ENCODE measurements around the gene MCM9. TPM values are rescaled to one million over a fixed set of nuclear protein-coding genes. Genes with fewer than 3 reads are reported as not detected.

The MCM9 gene
- total RNA-seq, 1 experiment from 2014 or later, result 18.1 TPM

DNA sequence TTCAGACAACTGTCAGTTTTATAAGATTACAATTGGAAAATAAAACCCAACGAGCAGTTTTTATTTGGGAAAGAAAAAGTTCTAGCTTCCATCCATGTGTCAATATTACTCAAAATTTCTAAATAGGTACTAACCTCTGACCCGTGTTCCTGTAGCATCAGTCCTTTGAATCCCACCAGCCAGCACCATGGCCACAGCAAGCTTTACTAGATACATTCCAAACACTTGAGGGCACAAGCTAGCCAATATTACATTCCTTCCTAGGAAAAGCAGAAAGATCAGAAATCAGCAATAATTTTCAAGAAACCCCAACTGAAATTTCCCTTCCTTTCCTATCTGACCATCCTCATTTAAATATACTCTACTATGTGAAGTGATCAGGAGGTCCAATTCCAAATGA lies 21.8 kb downstream of the MCM9 start:
- Histone ChIP-seq H3K27me3 (no peaks in the 10 kb centered on the region), H3K36me3 (peaks cover 80% of the 10 kb centered on the region), H3K4me1 (peaks cover 4% of the 10 kb centered on the region; the same call in 1 of the 2 replicates), H3K4me3 (no peak overlapping the region), H3K27ac (no peak overlapping the region), H3K9me3 (replicated peaks) (no peaks in the 10 kb centered on the region)
- DNase-seq, result no peak

DNA sequence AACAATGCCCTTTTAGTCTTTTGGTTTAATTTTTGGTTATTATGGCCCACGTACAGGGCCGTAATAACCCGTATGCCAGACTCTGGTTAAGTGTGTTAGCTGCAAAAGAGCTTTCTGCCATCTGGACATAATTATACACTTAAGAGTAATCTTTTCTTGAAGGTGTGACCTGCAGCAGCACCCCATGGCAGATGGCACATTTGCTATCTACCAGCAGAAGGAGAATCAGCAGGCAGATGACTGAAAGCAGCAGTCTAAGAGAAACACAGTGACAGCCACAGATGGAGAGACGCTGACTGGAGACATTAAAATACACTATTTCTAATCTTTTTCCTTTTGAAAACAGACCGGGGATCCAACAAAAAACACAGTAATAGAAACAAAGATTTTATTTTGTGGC lies 22.3 kb downstream of the MCM9 start:
- no peak for DNase-seq
- H3K4me3 ChIP-seq, result no peak overlapping the region
- peaks cover 4% of the 10 kb centered on the region; the same call in 1 of the 2 replicates for H3K4me1 ChIP-seq
- no peak overlapping the region for H3K27ac ChIP-seq
- no peaks in the 10 kb centered on the region for H3K9me3 ChIP-seq (replicated peaks)
- no peaks in the 10 kb centered on the region for H3K27me3 ChIP-seq
- H3K36me3 ChIP-seq, result peaks cover 82% of the 10 kb centered on the region

DNA sequence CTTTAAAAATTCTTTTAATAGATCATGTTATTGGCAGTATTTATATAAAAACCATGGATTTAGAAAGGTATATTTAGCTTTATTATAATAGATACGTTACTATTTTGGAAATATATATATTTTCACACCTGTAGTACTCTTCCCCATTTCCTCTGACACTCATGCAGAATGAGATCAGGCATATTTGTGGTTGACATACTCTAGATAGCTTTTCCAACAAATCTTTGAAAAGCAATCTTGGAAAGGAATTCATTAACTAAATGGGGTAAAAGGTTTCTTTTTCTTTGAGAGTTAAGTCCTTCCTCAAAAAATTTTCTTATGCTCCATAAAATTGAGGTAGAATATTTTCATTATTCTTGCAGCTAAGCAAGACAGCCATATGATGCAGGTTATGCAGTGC lies 26.5 kb downstream of the MCM9 start:
- DNase-seq, result no peak
- Histone ChIP-seq H3K4me1 (peaks cover 4% of the 10 kb centered on the region; the same call in 1 of the 2 replicates), H3K9me3 (replicated peaks) (no peaks in the 10 kb centered on the region), H3K4me3 (no peak overlapping the region), H3K27me3 (no peaks in the 10 kb centered on the region), H3K36me3 (peaks cover 89% of the 10 kb centered on the region), H3K27ac (peak overlapping the region; percentile 10; the same call in 1 of the 2 replicates)

DNA sequence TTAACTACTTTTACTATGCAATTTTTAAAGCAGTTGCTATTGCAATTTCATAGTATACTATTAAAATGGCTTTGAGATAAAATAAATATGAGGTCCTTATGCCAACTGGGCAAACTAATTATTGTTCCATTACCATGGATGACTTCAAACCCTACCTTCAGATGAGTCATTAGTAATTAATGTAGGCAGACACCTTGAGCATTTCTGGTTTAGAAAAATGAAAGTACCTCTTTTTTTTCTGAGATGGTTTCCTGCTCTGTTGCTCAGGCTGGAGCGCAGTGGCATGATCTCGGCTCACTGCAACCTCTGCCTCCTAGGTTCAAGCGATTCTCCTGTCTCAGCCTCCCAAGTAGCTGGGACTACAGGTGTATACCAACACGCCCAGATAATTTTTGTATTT lies 29.1 kb downstream of the MCM9 start:
- Histone ChIP-seq H3K9me3 (replicated peaks) (no peaks in the 10 kb centered on the region), H3K4me3 (no peak overlapping the region), H3K4me1 (peaks cover 4% of the 10 kb centered on the region; the same call in 1 of the 2 replicates), H3K27me3 (no peaks in the 10 kb centered on the region), H3K36me3 (peaks cover 89% of the 10 kb centered on the region), H3K27ac (no peak overlapping the region)
- no peak for DNase-seq

DNA sequence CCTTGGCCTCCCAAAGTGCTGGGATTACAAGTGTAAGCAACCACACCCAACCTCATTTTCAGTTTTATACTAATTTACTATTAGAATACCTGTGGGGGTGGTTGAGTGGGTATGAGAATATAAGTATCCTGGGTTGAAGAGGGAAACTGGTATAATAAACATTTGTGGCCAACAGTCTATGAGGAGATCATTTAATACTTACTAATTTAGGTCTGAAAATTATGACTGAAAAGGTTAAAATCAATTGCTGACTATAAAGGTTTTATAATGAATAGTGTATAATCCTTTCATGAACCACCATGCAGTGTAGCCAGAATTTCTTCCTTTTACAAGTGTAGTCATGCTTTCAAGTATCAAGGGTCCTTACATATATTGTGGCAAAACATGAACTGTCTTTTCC lies 29.9 kb downstream of the MCM9 start:
- H3K9me3 ChIP-seq (replicated peaks), result no peaks in the 10 kb centered on the region
- H3K4me3 ChIP-seq, result no peak overlapping the region
- peaks cover 4% of the 10 kb centered on the region; the same call in 1 of the 2 replicates for H3K4me1 ChIP-seq
- no peaks in the 10 kb centered on the region for H3K27me3 ChIP-seq
- peaks cover 88% of the 10 kb centered on the region for H3K36me3 ChIP-seq
- no peak overlapping the region for H3K27ac ChIP-seq
- DNase-seq, result no peak

DNA sequence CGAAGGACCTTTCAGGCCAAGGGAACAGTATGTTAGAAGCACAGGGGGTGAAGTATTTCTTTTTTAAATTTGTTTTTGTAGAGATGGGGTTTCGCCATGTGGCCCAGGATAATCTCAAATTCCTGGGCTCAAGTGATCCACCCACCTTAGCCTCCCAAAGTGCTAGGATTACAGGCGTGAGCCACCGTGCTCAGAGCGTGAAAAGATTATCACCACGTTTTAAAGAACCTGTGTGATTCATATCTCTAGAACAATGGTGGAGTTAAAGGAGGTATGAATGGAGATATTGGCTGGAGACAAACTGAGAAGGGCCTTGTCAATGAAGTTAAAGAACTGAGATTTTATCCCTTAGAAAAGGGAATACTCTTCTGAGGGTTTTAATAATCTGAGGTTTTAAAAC lies 31.3 kb downstream of the MCM9 start:
- DNase-seq, result no peak
- no peaks in the 10 kb centered on the region for H3K27me3 ChIP-seq
- H3K4me1 ChIP-seq, result peaks cover 2% of the 10 kb centered on the region; the same call in 1 of the 2 replicates
- no peak overlapping the region for H3K27ac ChIP-seq
- H3K4me3 ChIP-seq, result no peak overlapping the region
- H3K36me3 ChIP-seq, result peaks cover 85% of the 10 kb centered on the region
- H3K9me3 ChIP-seq (replicated peaks), result no peaks in the 10 kb centered on the region

DNA sequence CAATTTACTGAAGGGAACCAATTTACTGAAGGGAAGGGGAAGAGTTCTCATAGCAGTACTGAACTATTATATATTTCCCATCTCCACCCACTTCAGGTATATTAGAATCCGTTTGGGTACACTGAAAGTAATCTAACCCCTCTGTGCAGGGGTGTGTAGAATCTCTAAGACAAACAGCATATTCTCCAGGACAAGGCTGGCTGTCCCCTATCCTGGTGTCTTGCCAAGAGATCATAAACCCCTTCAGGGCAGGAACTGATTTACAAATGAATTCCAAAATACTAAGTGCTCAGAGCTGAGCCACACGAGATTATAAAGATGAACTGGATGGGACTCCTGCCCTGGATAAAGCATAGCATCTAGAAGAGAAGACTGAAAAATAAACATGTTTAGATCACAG lies 31.8 kb downstream of the MCM9 start:
- Histone ChIP-seq H3K9me3 (replicated peaks) (no peaks in the 10 kb centered on the region), H3K4me1 (no peaks in the 10 kb centered on the region), H3K27me3 (no peaks in the 10 kb centered on the region), H3K4me3 (no peak overlapping the region), H3K27ac (no peak overlapping the region), H3K36me3 (peaks cover 79% of the 10 kb centered on the region)
- DNase-seq, result peak in 1 of 2 experiments; percentile 16

DNA sequence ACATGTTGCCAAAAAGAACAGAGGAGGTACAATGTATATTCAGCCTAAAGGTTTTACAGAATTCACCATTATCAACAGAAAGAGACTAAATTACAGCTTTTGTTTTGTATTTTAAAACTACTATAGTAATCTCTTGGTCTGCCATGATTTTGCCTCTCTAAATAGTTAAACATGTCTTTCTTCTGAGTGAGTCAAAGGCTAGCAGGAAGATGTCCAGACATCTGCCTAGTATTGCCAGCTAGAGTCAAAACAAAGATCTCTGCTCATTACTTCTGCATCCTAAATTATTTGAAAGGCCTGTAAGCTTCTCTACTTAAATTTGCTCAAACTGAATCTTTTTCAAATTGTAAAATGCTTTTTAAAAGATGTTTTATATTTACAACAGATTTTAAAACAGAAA lies 32.2 kb downstream of the MCM9 start:
- no peak overlapping the region for H3K4me3 ChIP-seq
- peaks cover 75% of the 10 kb centered on the region for H3K36me3 ChIP-seq
- no peak overlapping the region for H3K27ac ChIP-seq
- no peak for DNase-seq
- H3K4me1 ChIP-seq, result no peaks in the 10 kb centered on the region
- H3K9me3 ChIP-seq (replicated peaks), result no peaks in the 10 kb centered on the region
- no peaks in the 10 kb centered on the region for H3K27me3 ChIP-seq

DNA sequence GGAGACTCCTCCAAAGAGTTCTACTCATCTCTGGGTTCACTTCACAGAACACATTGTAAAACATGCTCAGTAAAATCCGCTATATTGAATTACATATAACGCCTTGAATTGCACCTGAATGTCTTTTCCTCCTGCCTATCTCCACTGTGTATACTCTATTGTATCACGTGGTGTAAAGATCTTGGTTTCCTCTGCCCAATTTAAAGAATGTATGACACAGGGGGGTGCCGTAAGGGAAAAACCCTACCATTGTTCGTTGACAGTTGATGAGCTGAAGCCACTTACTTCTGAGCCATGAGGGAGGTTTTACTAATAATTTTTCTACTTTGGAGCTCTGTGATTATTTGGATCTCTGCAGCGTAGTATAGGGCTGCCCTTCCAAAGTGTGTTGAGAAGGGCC lies 35.0 kb downstream of the MCM9 start:
- no peak for DNase-seq
- H3K27me3 ChIP-seq, result no peaks in the 10 kb centered on the region
- H3K9me3 ChIP-seq (replicated peaks), result no peaks in the 10 kb centered on the region
- H3K27ac ChIP-seq, result no peak overlapping the region
- peaks cover 58% of the 10 kb centered on the region for H3K36me3 ChIP-seq
- no peak overlapping the region for H3K4me3 ChIP-seq
- 0 out of 2 replicates have a peak, but pooled peaks cover 6% of the 10 kb centered on the region for H3K4me1 ChIP-seq

DNA sequence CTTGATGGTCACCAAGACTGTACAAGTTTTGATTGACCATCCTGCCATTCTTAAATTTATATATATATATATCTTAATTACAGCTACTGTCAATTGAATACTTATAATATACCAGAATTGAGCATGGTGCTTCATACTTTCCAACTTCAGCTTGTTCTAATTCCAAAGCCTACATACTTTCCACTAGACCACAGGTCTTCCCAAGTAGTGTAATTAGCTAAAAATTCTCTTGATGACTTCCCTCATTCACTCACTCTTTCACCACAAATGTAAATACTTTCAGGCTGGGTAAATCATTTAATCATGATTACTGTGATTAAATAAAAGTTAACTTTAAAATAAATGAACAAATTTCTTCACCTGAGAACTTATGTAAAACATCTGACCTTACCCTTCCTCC lies 37.6 kb downstream of the MCM9 start:
- Histone ChIP-seq H3K4me1 (peaks cover 11% of the 10 kb centered on the region), H3K4me3 (no peak overlapping the region), H3K27ac (no peak overlapping the region), H3K36me3 (peaks cover 45% of the 10 kb centered on the region), H3K27me3 (no peaks in the 10 kb centered on the region), H3K9me3 (replicated peaks) (no peaks in the 10 kb centered on the region)
- DNase-seq, result no peak

DNA sequence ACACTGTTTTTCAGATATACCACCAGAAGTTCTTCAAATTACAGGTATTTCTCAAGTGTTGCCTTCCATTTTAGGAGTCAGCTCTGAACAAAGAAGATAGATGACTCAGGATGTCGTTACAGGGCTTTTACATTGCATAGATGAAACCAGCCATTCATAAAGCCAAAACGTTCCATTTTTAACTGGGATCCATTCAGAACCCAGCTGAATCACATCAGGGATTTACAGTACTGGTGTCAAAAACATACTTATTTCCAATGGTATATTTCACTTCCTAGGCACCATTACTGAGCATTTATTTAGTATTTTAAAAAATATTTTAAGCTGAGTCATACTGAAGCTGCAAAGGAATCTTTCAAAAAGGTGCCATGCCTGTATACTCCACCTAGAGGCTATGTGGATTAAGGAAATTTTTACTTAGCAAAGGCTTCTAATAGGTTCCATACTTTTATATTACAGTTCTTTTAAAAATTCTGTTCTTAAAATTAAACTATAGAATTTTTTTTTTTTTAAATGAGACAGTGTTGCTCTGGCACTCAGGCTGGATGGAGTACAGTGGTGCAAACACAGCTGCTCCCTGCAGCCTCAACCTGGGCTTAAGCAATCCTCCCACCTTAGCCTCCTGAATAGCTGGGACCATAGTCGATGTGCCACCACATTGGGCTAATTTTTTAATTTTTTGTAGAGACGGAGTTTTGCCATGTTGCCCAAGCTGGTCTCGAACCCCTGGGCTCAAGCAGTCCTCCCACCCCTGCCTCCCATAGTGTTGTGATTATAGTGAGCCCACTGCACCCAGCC lies 38.4 kb downstream of the MCM9 start:
- peak overlapping the region; percentile 96 for H3K4me3 ChIP-seq
- H3K27ac ChIP-seq, result peak overlapping the region; percentile 95
- peaks cover 14% of the 10 kb centered on the region for H3K4me1 ChIP-seq
- H3K27me3 ChIP-seq, result no peaks in the 10 kb centered on the region
- peak in 1 of 2 experiments; percentile 37 for DNase-seq
- H3K9me3 ChIP-seq (replicated peaks), result no peaks in the 10 kb centered on the region
- H3K36me3 ChIP-seq, result peaks cover 38% of the 10 kb centered on the region

DNA sequence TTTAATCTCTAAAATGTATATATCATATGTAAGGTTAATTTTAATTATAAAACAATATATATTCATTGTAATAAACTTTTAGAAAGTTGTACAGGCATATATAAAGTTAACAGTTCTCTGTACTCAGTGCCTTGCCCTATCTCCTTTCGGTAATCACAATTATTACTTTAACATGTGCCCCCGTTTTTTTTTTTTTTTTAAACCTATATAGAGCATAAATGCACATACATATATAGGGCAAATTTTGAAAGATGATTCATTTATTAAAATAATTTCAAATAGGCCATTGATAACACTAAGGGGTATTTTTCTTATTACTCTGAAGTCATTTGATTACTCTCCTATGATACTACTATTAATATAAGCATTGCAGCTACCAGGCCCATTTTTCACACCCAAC lies 39.1 kb downstream of the MCM9 start:
- no peaks in the 10 kb centered on the region for H3K27me3 ChIP-seq
- DNase-seq, result peak in 1 of 2 experiments; percentile 6
- peak overlapping the region; percentile 96 for H3K4me3 ChIP-seq
- H3K4me1 ChIP-seq, result peaks cover 14% of the 10 kb centered on the region
- H3K36me3 ChIP-seq, result peaks cover 31% of the 10 kb centered on the region
- H3K9me3 ChIP-seq (replicated peaks), result no peaks in the 10 kb centered on the region
- H3K27ac ChIP-seq, result peak overlapping the region; percentile 95

DNA sequence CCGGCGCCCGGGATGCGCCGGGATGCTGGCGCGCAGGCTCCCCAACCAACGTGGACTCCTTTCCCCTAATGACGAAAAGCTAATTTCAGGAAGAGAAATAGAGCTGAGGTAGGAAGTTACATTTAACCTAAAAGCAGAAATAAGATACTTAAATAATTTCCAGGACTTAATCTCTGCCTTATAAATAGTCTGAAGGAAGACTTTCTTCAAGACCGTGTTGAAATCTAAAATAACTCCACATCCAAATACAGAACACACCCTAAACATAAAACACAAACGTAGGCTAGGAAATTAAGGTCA lies 39.7 kb downstream of the MCM9 start:
- no peak for DNase-seq

DNA sequence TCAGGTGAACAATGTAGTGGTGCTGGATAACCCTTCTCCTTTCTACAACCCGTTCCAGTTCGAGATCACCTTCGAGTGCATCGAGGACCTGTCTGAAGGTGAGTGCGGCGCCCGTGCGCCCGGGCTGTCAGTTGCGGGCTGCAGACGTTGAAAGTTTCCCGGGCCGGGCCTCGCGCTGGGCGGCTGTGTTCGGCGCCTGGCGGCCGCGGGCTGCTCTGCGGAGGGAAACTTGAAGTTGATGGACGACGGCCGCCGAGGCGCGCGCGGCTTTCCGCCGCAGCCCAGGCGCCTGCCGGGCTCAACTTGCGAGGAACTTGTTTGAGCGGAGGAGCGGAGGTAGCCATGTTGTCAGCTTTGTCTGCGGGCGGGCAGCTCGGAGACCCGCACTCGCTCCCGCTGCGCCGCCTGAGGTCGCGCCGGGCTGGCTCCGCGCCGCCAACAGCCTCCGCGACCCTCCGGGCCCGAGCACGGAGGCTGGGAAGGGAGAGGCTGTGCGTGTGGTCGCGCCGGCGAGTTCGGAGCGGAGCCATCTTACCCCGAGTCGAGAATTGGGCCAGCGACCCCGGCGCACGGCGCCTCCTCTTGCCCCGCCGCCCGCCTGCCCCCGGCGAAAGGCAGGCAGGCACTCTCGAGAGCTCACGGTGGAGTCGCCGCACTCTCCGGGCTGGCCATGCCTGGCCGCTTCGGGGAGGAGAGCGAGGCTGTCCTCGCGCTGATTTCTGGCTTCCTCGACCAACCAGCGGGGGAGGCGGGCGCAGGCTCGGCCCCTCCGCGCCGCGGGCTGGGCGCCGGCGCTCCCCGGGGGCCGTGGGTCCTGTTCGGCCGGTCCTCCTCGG lies 40.3 kb downstream of the MCM9 start:
- H3K4me1 ChIP-seq, result peaks cover 14% of the 10 kb centered on the region
- H3K9me3 ChIP-seq (replicated peaks), result no peaks in the 10 kb centered on the region
- H3K4me3 ChIP-seq, result peak overlapping the region; percentile 96
- H3K27ac ChIP-seq, result peak overlapping the region; percentile 95
- H3K27me3 ChIP-seq, result no peaks in the 10 kb centered on the region
- H3K36me3 ChIP-seq, result peaks cover 20% of the 10 kb centered on the region
- DNase-seq, result peak; percentile 62 to 74

More for the DNA sequence above, 39.7 kb downstream of the MCM9 start:
- peaks cover 24% of the 10 kb centered on the region for H3K36me3 ChIP-seq
- no peaks in the 10 kb centered on the region for H3K9me3 ChIP-seq (replicated peaks)
- H3K4me3 ChIP-seq, result peak overlapping the region; percentile 96
- H3K27me3 ChIP-seq, result no peaks in the 10 kb centered on the region
- H3K27ac ChIP-seq, result peak overlapping the region; percentile 95
- peaks cover 14% of the 10 kb centered on the region for H3K4me1 ChIP-seq

DNA sequence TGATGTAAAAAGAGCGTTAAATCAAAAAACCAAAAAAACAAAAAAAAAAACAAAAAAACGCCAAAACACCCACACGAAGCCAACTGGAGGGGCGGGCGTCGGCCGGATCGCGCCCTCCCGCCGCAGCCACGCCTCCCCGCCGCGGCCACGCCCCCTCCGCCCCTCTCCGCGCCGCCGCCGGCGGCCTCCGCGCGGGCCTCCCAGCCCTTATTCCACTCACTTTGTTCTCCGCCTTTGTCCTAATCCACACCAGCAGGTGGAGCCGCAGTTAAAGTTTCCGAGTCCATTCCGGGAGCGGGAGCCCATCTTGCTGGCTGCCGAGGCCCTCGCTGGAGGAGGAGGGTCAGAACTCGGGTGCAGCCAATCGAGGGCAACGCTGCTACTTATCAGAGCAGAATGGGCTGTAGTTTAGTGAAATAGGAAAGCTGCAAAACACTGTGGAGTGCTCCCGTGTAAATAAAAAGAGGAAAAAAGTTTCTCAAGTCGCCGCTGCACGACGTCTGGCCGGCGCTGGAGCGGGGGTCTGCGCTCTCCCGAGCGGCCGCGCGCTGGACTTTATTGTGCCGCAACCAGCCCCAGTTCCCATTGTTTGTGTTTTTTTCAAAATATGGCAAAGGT lies 41.0 kb downstream of the MCM9 start, which contains the start of gene ASF1A:
Gene ASF1A (plus strand): TSS at position 346 of the 618 bp plus-strand sequence. CDS start 262 bp downstream, at position 608.
- Histone ChIP-seq H3K4me1 (peaks cover 14% of the 10 kb centered on the region), H3K4me3 (peak within 1 kb of the TSS; percentile 96), H3K36me3 (peaks cover 17% of the 10 kb centered on the region), H3K27ac (peak within 1 kb of the TSS; percentile 95), H3K27me3 (no peaks in the 10 kb centered on the region), H3K9me3 (replicated peaks) (no peaks in the 10 kb centered on the region)
- DNase-seq, result peak; percentile 97 to 98

Measured in SJCRH30 (cell line).